HG03460 (cell line): Measurements from ENCODE around the gene MCOLN2.
"Not testable (repeated sequence)": the region's sequence is repeated elsewhere in the genome, so short reads cannot be mapped to it uniquely, and the experiment has no call there.

Experiments used
- ATAC-seq: cut with Tn5 transposase; IDR thresholded peaks from one replicate; pipeline ENCODE4 v1.9.1; 2021; ENCODE audit not compliant: unreplicated experiment

Gene MCOLN2

DNA sequence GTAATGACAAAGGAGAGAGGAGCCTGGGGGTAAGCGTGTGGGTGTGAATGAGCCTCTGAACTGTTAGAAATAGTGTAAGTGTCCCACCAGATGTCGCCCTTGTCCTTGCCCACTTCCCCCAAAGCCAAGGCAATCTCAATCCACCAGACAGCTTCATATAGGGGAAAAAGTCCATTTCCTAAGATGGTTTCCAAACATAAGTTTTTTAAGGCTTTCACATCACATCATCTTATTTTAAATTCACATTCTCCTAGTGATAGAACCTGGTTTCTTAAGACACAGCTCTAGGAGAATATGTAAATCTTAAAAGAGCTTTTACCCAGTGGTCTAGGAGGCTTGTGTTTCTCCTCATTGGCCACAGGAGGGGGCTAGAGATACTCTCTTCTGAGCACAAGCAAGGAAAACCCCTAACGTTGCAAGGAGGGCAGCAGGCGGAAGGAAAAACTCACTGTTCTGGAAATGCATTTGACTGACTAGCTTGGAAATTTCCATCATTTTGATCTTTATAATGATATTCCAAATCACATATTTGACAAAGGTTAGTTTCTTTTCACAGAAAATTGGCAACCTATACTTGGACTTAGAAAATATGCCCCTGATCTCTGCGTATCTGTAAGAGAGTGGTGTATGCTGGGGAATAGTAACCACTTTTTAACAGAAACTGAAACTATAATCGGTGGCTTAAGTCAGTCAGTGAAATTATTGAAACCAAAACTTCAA, 52.0 kb downstream of the MCOLN2 start:
- peak; percentile 84 for ATAC-seq

- ATAC-seq = no peak
Observed at GRCh38 chr1:84941843-84942242, 55.1 kb downstream of the MCOLN2 start.

- no peak for ATAC-seq
Observed at GRCh38 chr1:84940481-84940880, 56.4 kb downstream of the MCOLN2 start.

DNA sequence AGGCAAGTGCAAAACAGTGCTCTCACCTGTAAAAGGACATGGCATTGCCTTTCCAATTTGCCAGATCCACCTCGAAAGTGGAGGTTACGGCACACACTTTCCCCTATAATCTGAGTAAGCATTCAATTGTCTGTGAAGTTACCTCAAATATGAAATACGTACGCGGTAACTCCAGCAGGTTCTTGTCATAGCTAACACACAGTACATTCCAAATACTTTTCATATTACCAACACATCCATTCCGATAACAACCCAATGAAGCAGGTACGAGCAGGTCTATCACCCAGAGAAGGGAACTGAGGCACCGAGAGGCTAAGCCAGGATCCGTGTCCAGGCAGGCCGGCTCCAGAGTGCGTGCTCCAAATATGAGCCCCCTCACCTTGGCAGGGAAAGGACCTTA, 57.2 kb downstream of the MCOLN2 start:
- ATAC-seq = no peak

- no peak for ATAC-seq
Observed at GRCh38 chr1:84939151-84939550, 57.8 kb downstream of the MCOLN2 start.

DNA sequence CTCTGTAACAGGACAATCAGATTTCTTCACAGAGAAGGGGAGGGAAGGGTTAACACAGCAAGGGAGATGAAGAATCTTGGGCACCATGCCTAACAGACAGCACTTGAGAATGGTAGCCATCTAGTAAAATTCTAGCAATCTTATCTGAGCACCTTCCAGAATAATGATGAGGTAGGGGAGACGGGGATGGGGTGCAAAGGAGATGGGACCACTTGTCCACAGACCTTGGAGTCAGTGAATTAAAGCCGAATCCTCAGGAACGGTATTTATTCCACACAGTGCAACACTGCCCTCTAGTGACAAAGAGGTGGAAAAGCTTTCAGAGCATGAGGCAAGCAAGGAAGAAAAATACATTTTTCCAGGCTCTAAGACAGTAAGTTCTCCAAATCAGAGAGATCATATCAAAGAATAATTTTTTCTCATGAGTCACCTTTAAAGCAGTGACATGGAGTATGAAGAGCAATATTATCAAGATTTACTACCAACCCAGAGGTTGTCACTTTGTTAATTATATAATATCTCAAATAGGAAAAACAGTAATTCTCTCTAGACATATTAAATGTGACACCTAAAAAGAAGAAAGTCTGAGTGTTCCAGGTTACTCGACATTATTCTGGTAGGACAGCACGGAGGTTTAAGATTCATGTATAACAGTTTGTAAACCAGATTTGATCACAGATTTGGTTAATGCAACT, 60.6 kb downstream of the MCOLN2 start:
- ATAC-seq = no peak

DNA sequence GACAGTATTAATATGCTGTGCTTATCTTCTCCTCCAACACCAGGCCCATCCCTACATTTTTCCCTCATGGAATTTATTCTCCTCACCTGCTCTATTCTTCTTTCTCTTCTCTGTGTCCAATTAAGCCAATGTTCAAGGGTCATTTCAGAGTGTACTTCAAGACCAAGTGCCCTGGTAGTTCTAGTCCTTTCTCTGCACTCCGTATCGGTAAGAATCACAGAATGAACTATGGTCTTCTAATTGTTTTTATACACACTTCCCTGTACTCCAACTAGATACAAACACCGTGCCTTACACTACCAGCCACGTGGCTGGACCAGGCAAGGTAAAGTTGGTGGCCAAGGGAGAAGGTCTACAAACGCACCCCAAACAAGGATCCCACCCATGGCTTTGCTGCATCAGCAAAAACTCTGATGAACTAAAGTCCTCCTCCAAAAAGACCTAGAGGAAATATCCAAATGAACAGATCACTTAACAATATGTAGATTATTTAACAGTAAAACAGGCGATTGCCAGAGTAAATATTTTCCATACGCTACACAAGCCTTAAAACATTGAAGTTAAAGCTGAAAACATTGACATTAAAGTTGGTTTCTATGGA, 63.8 kb downstream of the MCOLN2 start:
- no peak for ATAC-seq

- ATAC-seq = no peak
Observed at GRCh38 chr1:84930831-84931230, 66.1 kb downstream of the MCOLN2 start.

DNA sequence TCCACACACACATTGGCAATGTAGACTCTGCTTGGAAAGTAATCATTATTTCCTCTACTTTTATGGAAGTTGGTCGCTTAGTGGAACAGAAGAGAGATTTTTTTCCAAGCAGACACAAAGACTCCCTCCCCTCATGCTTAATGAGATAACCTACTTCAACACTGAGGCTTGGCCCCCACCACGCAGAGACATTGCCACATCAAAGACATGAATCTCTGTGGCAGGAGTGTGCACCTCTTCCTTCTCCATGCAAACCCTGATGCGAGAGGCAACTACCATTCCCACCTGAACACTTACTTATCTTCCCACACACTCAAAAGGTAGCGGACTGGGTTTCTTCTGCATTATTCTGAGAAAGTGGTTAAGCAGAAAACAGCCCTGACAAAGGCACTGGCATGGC, 66.6 kb downstream of the MCOLN2 start:
- ATAC-seq = no peak

- ATAC-seq = no peak
Observed at GRCh38 chr1:84929581-84929980, 67.3 kb downstream of the MCOLN2 start.

GRCh38 chr1:84928979-84929378, 67.9 kb downstream of the MCOLN2 start:
- ATAC-seq = no peak

DNA sequence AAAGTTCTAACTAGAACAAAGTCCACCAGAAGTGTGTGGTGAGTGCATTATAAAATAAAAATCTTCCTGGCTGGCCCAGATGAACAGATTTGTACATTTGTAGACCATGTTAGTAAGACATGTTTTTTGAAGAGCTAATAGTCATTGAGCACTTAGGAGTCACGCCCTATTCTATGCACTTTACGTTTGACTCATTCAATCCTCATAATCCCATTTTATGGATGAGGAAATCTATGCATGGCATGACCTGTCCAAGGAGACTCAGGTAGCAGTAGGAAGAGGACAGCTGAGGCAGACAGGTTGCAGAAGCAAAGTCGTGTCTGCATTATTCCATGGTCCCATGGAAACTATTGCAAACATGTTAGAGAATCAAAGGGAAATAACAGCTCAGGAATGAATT, 73.6 kb downstream of the MCOLN2 start:
- ATAC-seq = no peak

GRCh38 chr1:84920159-84920558, 76.8 kb downstream of the MCOLN2 start:
- ATAC-seq = no peak

GRCh38 chr1:84919461-84919970, 77.4 kb downstream of the MCOLN2 start:
- no peak for ATAC-seq

DNA sequence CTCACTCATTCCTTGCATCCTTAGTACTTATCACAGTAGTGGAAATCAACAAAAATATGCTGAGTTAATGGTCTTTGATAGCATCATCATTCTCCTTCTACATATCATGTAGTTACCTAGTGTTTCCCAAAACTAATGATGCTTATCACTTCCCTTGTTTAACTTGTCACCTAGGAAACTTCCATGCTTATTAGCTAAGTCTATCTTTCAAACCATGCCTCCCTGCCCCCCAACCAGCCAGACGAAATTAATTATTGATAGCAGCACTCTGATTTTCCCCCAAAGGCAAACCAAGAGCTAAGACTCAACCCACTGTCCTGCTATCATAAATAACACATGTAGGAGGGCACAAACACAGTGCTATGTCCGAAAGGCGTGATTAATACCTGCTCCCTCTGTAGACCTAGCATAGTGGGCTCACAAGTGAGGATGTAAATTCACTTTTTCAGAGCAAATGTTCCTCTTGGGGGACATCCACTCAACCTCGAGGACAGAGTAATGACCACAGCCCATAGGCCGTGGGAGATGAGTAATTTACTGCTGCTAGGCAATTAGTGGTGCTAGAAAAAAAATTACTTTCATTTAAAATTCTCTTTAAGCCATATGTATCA, 78.1 kb downstream of the MCOLN2 start:
- ATAC-seq = no peak

- no peak for ATAC-seq
Observed at GRCh38 chr1:84916897-84917296, 80.0 kb downstream of the MCOLN2 start.

DNA sequence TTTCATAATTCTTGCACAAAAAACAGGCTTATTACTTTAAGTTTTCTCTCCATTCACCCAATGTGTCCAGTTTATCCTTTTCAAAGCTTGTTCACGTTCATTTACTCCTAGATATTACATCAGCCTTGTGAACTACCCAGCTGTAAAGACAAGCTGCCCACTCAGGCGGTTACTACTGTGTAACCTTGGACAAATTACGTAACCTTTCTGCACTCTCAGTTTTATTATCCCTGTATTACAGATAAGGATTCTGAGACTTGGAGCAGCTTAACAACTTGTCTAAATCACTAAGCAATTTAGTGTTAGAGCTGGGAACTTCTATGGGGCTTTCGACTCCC, 83.4 kb downstream of the MCOLN2 start:
- no peak for ATAC-seq

- no peak for ATAC-seq
Observed at GRCh38 chr1:84912726-84913554, 84.0 kb downstream of the MCOLN2 start.

GRCh38 chr1:84908746-84909464, 88.0 kb downstream of the MCOLN2 start:
- ATAC-seq = not testable (repeated sequence)

GRCh38 chr1:84907095-84907827, 89.7 kb downstream of the MCOLN2 start:
- ATAC-seq = no peak
